HG03039 (cell line): ENCODE measurements around the gene SLC25A40.

Experiments used
- ATAC-seq: cut with Tn5 transposase; IDR thresholded peaks from one replicate; pipeline ENCODE4 v1.9.1; 2021; ENCODE audit warnings: mild to moderate bottlenecking, moderate library complexity; ENCODE audit not compliant: unreplicated experiment

SLC25A40 gene

GRCh38 chr7:87785368-87785995 is 90.7 kb downstream of the SLC25A40 start:
- no peak for ATAC-seq

- no peak for ATAC-seq
These were observed 91.7 kb downstream of the SLC25A40 start for GRCh38 chr7:87784424-87784823.
